Measurements from ENCODE around the gene RAB40C. TPM values are rescaled to one million over a fixed set of nuclear protein-coding genes. Genes with fewer than 3 reads are reported as not detected.
"Not testable (repeated sequence)": the region's sequence is repeated elsewhere in the genome, so short reads cannot be mapped to it uniquely, and the experiment has no call there.

The RAB40C gene
- total RNA-seq, 1 experiment from 2014 or later: 4.4 TPM

DNA sequence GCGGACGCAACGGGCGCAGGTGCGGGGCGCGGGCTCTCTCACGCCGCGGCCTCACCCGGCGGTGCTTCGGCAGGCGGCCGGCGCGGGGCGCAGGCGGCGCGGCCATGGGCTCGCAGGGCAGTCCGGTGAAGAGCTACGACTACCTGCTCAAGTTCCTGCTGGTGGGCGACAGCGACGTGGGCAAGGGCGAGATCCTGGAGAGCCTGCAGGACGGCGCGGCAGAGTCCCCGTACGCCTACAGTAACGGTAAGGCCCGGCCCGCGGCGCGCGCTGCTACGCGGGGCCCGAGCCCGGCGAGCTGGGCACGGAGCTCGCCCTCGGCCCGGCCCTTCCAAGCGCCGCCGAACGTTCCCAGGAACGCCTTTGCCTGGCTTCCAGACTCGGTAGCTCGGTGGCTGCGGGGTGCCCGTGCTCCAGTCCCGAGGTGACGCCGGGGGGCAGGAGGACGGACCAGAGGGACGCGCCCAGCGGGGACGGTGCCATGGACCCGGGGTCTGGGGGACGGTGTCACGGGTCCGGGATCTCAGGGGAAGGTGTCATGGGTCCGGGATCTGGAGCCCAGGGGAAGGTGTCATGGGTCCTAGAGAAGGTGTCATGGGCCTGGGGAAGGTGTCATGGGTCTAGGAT is 435 bp downstream of the RAB40C start:
- DNase-seq (ENCODE audit: low spot score): no peak

DNA sequence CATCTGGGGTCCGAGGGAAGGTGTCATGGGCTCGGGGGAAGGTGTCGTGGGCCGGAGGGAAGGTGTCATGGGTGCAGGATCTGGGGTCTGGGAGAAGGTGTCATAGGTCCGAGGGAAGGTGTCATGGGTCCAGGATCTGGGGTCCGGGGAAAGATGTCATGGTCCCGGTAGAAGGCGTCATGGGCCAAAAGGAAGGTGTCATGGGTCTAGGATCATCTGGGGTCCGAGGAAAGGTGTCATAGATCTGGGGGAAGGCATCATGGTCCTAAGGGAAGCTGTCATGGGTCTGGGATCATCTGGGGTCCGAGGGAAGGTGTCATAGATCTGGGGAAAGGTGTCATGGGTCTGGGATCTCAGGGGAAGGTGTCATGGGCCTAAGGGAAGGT is 942 bp downstream of the RAB40C start:
- no peak for DNase-seq (ENCODE audit: low spot score)

DNA sequence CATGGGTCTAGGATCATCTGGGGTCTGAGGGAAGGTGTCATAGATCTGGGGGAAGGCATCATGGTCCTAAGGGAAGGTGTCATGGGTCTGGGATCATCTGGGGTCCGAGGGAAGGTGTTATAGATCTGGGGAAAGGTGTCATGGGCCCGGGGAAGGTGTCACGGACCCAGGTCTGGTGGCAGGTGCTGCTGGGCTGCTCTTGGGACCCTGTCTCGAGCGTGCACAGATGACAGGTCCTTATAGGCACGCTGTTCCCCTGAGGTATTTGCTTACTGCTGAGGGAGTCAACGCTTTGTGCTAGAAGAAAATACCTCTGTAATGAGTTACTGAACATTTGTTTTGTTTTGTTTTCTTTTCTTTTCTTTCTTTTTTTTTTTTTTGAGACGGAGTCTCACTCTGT is 1.4 kb downstream of the RAB40C start:
- no peak for DNase-seq (ENCODE audit: low spot score)

DNA sequence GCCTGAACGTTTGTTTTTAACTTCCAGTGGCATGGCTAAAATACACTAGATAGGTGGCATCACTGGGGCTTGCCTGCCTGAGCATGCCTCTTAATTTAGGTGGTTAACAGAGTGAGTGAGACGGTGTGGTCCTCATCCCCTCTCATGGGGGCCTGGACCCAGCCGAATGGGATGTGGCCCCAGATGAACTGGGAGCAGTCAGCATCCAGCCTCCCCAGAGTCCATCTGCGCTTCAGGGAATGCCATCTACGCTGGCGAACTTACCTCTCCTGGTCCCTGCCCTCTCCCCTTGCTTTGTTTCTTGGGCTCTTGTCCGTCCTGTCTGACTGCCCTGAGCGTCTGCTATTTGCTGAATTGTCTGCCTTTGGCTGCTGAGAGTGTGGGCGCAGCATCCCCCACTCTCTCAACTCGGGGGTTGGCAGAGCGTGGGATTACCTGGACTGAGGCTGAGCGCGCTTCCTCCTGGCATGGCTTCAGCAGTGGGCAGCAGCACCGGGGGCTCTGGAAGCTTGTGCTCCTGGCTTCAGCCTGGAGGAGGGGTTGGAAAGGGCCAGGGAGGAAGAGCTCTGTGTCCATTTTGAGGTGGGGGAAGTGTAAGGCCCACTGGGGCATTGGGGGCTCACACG is 2.1 kb downstream of the RAB40C start:
- no peak for DNase-seq (ENCODE audit: low spot score)

DNA sequence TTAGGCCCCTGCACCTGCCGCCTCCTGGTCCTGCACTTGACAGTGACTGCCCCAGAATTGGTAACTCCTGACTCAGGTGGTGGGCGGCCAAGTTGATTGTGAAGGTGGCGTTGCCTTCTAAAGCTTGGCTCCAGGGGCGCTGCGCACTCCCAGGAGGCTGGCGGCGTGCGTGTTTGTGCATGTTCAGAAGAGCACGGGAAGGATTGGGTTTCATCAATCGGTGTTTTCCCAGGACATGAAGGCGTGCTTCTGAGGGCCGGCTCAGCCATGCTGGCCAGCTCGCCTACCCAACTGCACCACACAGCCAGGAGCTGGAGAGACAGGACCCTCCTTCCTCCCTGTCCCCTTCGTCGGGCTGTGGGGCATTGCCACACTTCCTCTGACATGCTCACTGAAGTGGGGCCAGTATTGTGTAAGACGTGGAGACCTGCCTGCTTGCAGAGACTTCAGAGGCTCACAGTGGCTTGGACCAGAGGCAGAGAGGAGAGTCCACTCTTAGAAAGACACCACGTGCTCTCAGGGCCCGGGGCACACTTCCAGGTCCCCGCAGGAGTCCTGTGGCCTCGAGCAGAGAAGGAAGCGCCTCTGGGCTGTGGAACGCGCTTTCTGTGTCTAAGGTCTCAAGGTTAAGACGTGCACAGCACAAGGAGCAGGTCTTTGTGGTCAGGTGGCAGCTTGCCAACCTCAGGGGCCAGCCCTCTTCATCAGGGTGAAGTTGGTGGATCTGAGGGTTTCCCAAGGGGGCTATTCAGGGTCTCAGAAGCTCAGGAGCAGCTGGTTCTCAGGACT is 2.8 kb downstream of the RAB40C start:
- DNase-seq (ENCODE audit: low spot score): no peak

DNA sequence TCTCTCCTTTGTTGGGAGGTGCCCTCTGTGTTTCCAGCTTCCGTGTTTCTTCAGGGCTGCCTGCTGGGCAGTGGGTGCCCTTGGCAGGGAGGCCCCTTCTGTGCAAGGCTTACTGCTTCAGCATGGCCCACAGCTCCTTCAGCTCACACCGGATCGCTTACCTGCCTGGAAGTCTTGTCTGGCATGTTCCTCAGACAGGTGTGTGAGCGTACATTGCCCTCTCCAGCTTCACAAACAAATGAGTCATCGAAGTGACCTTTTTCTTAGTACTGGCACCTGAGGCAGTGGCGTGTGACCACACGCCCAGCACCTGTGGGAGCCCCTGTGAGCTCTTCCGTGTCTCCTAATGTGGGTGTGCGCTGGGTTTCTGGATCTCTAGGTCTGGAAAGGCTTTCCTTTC is 3.5 kb downstream of the RAB40C start:
- no peak for DNase-seq (ENCODE audit: low spot score)

DNA sequence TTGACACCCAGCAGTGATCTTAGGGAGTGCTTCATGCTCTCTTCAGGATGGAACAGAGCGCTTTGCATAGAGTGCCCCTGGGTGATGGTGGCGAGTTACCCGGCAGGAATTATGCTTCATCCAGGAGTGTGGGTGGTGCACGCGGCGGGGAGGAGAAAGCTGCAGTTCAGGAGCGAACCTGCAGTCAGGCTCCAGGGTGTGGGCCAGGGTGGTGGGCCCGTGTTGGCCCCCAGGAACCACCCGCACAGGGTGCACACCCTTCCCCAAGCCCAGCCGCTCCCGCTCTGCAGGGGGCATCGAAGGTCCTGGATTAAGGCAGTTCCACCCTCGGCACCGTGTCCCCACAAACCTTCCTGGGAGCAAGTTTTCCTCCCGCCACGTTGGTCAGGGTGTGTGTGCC is 3.9 kb downstream of the RAB40C start:
- DNase-seq (ENCODE audit: low spot score): no peak

DNA sequence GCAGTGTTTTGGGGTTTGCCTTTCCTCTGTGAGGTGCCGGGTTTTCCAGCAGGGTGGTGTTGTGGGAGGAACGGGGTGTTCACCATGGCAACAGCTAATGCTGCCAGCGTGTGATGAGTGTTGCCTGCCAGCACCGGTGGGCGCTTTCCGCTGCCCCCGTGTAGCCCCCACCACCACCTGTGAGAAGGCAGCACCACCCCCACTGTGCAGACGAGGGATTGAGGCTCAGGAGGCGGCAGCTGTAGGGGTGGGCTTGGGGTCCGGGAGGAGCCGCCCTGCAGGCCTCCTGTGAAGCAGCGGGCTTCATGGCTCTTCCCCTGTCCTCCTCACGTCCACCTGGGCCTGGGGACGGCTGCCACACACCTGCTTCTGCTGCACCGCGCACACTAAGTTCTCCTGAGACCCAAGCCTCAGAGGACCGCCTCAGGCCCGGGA is 5.2 kb downstream of the RAB40C start:
- DNase-seq (ENCODE audit: low spot score): no peak

DNA sequence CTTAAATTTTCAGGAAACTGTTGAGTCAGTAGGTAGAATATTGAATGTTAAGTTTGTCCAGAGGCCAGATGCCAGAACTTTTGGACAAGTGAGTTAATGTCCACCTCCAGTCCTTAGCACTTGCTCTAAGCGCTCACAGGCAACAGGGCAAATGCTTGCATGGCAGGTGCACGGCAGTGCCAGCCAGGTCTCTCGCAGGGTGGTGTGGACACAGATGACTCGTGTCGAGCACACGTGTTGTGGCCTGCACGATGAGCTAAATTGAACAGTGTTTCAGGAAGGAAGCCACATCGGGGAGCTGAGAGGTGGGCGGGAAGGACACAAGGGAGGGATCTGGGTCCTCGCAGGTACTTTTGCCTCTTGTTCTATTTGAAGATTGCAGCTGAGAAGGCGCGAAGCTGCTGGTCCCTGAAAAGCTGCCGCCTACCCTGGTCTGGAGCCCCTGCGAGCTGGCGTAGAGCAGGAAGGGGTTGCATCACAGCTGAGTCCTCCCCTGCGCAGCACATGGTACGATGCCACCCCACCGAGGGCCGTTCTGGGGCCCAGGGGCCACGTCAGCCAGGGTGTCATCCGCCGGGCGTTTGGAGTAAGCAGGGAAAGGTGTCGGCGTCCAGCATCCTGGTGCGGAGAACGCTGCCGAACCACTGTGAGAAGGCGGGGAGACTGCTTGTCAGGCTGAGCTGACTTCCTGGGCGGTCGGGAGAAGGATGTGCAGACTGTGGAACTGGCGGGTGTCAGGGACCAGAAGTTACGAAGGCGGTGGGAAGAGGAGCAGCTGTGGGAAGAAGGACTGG is 6.3 kb downstream of the RAB40C start:
- no peak for DNase-seq (ENCODE audit: low spot score)

DNA sequence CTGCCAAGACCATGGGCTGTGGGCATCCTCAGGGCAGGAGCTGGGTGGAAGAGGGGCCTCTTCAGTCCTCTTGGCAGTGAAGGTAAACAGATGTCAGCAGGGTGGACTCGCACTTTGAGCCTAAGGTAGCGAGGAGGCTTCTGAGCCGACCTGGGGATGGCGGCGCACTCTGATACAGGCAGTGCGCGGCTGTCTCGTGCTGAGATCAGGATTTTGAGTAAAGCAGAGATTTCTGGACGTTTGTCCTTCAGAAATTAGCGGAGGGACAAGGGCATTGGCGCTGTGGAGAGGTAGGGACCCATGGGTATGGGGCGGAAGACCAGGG is 6.8 kb downstream of the RAB40C start:
- DNase-seq (ENCODE audit: low spot score): no peak

DNA sequence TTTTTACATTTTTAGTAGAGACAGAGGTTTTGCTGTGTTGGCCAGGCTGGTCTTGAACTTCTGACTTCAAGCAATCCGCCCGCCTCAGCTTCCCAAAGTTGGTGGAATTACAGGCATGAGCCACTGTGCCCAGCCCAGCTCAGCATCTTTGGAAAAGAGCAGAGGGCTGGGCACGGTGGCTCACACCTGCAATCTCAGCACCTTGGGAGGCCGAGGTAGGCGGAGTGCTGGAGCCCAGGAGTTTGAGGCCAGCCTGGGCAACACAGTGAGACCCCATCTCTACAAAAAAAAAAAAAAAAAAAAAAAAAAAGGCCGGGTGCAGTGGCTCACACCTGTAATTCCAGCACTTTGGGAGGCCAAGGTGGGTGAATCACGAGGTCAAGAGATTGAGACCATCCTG is 7.8 kb downstream of the RAB40C start:
- DNase-seq (ENCODE audit: low spot score): not testable (repeated sequence)

DNA sequence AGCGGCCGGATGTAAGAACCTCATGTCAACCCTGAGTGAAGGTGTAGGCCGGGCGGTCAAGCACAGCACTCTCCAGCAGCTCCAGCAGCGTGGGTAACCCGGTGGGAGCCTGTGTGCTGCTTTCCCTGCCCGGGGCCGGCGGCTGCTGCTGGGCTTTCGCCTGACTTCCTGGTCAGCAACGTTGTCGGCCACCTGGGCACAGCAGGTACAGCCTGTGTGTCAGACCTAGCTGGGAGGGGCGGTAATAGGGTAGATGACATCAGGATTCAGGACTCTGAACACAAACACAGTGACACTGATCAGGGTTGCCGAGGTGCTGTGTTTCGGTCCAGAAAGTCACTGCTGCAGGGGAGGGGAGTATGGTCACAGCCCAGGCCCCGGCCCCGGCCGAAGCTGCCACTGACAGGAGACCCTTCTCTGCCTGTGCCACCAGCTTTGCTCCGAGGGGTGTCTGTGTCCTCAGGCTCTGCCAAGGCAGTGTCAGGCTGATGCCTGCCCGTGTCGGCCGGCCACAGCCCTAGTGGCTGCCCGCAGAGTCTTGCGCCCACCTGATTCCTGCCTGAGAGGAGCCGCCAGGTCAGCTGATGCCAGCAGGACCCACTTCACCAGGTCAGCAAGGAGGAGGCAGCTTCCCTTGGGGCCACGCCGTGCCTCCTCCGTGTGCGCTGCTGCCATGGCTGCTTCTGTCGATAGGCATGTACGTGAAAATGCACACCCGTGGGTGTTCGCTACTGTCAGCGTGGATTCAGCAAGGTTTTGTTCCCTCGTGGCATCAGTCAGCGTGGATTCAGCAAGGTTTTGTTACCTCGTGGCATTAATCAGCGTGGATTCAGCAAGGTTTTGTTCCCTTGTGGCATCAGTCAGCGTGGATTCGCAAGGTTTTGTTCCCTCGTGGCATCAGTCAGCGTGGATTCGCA is 9.2 kb downstream of the RAB40C start:
- no peak for DNase-seq (ENCODE audit: low spot score)

DNA sequence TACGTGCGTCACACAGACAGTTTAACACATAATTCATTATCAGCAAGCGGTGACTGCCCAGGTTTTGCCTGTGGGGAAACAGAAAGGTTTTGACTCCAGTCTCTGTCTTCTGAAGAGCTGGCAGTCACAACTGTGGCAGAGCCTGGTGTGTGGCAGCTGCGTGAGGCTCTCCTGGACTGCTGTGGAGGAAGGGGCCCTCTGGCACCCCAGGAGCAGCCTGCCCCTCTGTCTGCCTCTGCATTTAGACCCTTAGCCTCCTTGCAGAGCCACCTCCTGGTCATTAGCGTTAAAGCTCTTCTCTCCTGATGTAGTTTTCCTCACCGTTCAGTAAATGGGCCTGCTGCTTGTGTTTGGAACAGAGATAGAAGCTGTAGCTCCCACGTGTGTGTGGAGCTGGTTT is 10.9 kb downstream of the RAB40C start:
- DNase-seq (ENCODE audit: low spot score): no peak

DNA sequence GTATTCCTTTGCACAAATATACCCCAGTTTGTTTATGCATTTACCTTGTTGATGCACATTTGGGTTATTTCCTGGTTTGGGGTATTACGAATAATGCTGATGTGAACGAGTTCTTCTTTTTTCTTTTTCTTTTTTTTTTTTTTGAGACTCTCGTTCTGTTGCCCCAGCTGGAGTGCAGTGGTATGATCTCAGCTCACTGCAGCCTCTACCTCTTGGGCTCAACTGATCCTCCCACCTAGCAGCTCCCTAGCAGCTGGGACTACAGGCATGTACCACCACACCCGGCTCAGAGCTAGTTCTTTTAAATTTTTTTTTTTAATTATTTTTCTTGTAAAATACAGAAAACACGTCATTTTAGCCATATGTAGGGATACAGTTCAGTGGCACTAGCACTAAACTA is 14.1 kb downstream of the RAB40C start:
- DNase-seq (ENCODE audit: low spot score): no peak

DNA sequence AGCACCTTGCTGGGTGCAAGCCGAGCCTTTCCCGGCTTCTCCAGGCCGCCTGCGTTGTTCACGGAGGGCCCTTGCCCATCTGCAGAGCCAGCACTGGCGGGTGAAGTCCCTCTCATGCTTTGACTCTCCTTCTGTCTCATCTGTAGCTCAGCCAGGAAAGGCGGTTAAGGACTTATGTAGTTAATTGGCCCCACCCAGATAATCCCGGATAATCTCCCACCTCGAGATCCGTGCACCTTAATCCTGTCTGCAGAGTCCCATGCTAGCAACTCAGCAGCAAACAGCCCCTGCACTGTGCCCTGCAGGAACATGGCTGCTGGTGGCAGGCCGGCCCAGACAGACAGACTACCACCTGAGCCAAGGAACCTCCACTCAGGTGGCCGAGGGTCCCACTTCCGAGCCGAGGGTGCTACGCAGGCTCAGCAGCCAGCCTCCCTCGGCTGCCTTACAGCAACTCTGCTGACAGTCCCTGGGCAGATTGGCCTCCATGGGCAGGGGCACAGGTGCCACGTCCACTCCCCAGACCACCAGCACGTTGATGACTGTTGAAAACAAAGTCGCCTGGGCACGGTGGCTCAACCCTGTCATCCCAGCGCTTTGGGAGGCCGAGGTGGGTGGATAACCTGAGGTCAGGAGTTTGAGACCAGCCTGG is 16.9 kb downstream of the RAB40C start:
- DNase-seq (ENCODE audit: low spot score): no peak

DNA sequence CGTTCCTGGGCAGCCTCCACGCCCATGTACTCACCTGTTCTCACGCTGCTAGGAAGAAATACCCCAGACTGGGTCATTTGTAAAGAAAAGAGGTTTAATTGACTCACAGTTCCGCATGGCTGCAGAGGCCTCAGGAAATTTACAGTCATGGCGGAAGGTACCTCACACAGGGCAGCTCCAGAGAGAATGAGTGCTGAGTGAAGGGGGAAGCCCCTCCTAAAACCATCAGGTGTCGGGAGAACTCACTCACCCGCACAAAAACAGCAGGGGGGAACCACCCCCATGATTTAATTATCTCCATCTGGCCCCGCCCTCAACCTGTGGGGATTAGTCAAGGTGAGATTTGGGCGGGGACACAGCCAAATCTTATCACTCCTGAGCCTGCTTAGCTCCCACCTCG is 18.2 kb downstream of the RAB40C start:
- no peak for DNase-seq (ENCODE audit: low spot score)

DNA sequence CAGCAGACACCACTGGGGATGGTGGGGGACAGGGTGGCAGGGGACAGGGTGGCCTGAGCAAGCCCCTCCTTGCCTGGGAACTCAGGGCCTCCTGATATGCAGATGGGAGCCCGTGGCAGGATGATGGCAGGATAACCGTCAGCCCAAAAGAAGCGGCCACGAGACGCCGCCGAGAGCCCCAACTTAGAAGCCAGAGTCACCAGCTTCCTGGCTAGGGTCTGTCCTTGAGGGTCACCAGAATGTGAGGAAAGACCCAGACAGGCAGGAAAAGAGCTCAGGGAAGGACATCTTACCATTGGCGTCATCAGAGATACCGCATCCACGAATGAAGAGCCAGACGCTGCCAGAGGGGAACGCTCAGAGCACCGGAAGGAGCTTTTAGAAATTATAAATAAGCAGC is 19.4 kb downstream of the RAB40C start:
- no peak for DNase-seq (ENCODE audit: low spot score)

DNA sequence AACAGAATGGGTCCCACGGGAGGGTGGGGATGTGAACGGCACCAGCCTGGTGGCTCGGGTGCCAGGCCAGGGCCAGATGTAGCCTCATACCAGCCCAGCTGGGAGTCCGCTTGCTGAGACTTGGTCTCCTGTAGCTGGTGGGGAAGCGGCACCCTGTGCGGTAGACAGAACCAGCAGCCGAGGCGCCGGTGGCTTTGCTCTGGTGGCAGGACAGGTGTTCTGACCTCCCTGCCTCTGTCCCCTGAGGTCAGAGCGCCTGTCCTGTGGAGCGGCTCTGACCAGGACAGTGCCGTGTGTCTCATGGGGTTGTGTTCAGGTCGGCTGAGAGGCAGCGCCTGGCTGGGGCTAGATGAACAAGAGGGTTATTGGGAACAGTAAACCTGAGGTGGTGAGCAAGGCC is 20.1 kb downstream of the RAB40C start:
- no peak for DNase-seq (ENCODE audit: low spot score)

DNA sequence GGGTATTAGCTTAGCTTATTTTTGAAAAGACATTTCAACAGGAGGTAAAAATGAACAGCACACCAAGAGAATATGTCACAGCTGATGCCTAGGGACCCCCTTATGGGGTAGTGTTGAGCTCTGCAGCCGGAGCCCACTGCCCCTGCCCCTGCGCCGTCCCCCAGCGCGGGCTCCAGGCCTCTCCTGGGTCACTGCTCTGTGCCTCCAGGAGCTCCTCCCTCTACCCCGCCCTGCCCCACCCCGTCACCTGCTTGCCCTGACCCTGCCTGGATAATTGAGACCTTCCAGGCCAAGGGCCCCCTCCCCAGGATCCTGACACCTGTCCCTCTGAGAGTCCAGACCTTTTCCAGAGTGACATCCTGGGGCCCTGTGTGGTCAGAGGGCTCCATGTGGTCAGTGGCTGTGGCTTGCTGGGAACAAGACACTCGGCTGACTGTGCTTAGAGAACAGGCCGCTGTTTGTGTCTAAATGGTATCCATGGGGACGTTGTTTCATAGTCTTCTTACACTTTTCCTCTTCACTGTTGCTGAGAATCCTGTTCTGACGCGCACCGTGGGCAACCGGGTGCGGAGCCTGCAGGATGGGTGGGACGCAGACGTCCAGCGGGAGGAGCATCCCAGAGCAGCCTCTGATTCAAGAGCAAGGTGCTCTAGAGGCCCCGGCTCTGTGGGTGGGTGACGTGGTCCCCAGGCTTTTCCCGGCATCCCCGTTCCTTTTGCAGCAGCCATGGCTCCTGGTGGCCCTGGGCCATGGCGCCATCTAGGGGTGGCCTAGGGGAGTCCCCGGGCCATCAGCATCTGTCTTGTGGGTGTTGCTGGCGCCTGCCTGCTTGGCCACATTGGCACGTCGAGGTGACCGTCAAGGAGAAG is 20.9 kb downstream of the RAB40C start:
- no peak for DNase-seq (ENCODE audit: low spot score)

DNA sequence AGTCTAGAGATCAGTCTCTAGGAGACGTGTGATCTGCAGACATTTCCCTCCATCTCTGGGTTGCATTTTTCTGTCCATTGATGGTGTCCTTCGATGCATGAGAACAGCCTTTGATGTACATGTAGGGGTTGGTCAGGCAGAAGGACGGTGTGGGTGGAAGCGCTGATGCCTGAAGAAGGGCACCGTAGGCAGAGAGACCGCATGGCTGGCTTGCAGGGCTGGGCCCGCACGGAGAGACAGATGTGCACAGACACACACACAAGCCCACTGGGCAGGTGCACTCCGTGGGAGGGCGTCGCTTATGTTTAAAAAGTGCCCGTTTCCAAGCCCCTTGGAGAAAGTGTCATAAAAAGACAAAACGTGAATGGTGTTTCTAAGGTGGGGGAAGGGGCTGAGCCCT is 25.3 kb downstream of the RAB40C start:
- no peak for DNase-seq (ENCODE audit: low spot score)
